Panc1 (cell line): Measurements from ENCODE around the gene LASP1. TPM values are rescaled to one million over a fixed set of nuclear protein-coding genes. Genes with fewer than 3 reads are reported as not detected.
"Not testable (repeated sequence)": the region's sequence is repeated elsewhere in the genome, so short reads cannot be mapped to it uniquely, and the experiment has no call there.

ENCODE experiments used
- ATAC-seq: fragments of 200-7000 bp; cut with Tn5 transposase; 2 replicates; pipeline ENCODE4 v1.9.1; 2020; ENCODE audit warnings: mild to moderate bottlenecking, moderate library complexity
- BruUV-seq: library from RNA; stranded (reverse); fragments of 400-500 nt; replicated peaks from 2 replicates; lab custom pipeline; 2021; lab: Mats Ljungman, UMichigan
- CTCF ChIA-PET: fragments of 300-600 bp; sonication (Branson Sonifier 250); formaldehyde crosslinking; loops from one replicate; lab custom pipeline; 2022; ENCODE audit warnings: antibody characterized with exemption; lab: Charles Lee
- POLR2A ChIA-PET: fragments of 300-600 bp; sonication (Branson Sonifier 250); formaldehyde crosslinking; loops from one replicate; lab custom pipeline; 2022; ENCODE audit warnings: antibody characterized with exemption; lab: Charles Lee
- DNase-seq: peaks from one replicate; pipeline ENCODE4 v3.0.0-alpha.2; 2010; ENCODE audit warnings: low read depth, low spot score
- H3K27ac ChIP-seq: 2 replicates; pipeline ENCODE4 v1.5.1; 2011; ENCODE audit warnings: mild to moderate bottlenecking, low read length, inconsistent platforms
- H3K27me3 ChIP-seq: fragments of 200-500 bp; sonication (Bioruptor generic); 2 replicates; pipeline ENCODE4 v1.6.0; 2014; ENCODE audit warnings: low read length, inconsistent platforms; ENCODE audit not compliant: control insufficient read depth, insufficient read depth
- H3K36me3 ChIP-seq: fragments of 200-500 bp; sonication (Bioruptor generic); 2 replicates; pipeline ENCODE4 v1.5.1; 2014; ENCODE audit warnings: inconsistent platforms, mild to moderate bottlenecking, low read length, moderate library complexity; ENCODE audit not compliant: control insufficient read depth, insufficient read depth
- H3K4me1 ChIP-seq: 2 replicates; pipeline ENCODE4 v1.5.1; 2011; ENCODE audit warnings: inconsistent platforms, mild to moderate bottlenecking, low read length, moderate library complexity; ENCODE audit not compliant: control insufficient read depth, insufficient read depth
- H3K4me3 ChIP-seq, 2 experiments: 2 replicates each; pipeline ENCODE4 v1.5.1; 2011 to 2012; ENCODE audit warnings: low read depth in 2 of 2, low read length in 2 of 2, mild to moderate bottlenecking in 2 of 2, inconsistent platforms in 1 of 2, moderate library complexity in 1 of 2
- H3K9me3 ChIP-seq: fragments of 200-500 bp; sonication (Bioruptor generic); 2 replicates; pipeline ENCODE4 v1.5.1; 2014; ENCODE audit warnings: low read depth, mild to moderate bottlenecking, inconsistent platforms, low read length, moderate library complexity; ENCODE audit not compliant: control insufficient read depth, insufficient read depth
- POLR2AphosphoS5 ChIP-seq: IDR thresholded peaks from 2 replicates; pipeline ENCODE4 v1.6.1; 2012; ENCODE audit warnings: mild to moderate bottlenecking, low read depth, low read length, moderate library complexity
- SIN3A ChIP-seq: IDR thresholded peaks from 2 replicates; pipeline ENCODE4 v1.6.1; 2012; ENCODE audit warnings: low read depth, mild to moderate bottlenecking, low read length, moderate library complexity, borderline replicate concordance; ENCODE audit not compliant: insufficient read depth
- TCF7L2 ChIP-seq: IDR thresholded peaks from 2 replicates; pipeline ENCODE4 v1.6.1; 2011; ENCODE audit warnings: mild to moderate bottlenecking, low read depth, low read length, inconsistent platforms
- in situ Hi-C: cut with HindIII; loops from 2 replicates; pipeline ENCODE4 v1.10.0; 2016; ENCODE audit warnings: low sequenced_read_pairs, low pct_unique_long_range_greater_than_20kb
- intact Hi-C: fragments of 100-400 bp; cut with micrococcal nuclease; formaldehyde crosslinking; loops from one replicate; pipeline ENCODE4 v1.10.0; 2022; ENCODE audit not compliant: unreplicated experiment
- total RNA-seq: library from RNA; stranded (reverse); gene quantifications from one replicate; pipeline ENCODE4 v1.2.1, GENCODE V29; 2021; ENCODE audit not compliant: unreplicated experiment
- TF ChIP-seq, protein P1 (sequence below): fragments of 450-650 bp; IDR thresholded peaks from 2 replicates; pipeline ENCODE4 v1.5.1; 2017; ENCODE audit warnings: mild to moderate bottlenecking
- TF ChIP-seq, protein P2 (sequence below), 2 experiments: IDR thresholded peaks; 2 replicates each; pipeline ENCODE4 v1.6.1; 2011 to 2012; ENCODE audit warnings: low read depth in 2 of 2, control low read depth in 1 of 2, low read length in 1 of 2, mild to moderate bottlenecking in 1 of 2, moderate library complexity in 1 of 2; ENCODE audit not compliant: insufficient read depth in 1 of 2

LASP1 gene
- total RNA-seq, 1 experiment from 2014 or later: 112 TPM

DNA sequence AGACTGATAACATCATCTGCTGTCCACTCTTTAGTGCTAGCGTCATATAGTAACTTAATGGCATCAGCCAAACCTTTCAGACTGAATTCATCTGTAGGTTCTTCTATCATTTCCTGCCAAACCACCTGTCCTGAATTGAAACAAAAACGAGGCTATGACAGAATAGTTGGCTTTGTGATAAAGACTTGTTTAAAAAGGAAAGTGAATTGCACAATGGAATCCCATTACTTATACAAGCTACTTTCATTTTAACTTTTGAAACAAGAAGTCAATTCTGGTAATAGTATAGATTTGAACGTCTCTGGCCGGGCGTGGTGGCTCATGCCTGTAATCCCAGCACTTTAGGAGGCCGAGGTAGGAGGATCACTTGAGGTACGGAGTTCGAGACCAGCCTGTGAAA, 73.7 kb downstream of the LASP1 start:
- ATAC-seq (no peak), DNase-seq (no peak)
- H3K27me3 ChIP-seq: no peaks in the 10 kb centered on the region
- POLR2A ChIA-PET: no interaction called here
- no peak overlapping the region for H3K4me3 ChIP-seq
- in situ Hi-C loops: no loop called here
- TF ChIP-seq TCF7L2: no peak
- no peak for TF ChIP-seq POLR2AphosphoS5
- TF ChIP-seq, protein P1, sequence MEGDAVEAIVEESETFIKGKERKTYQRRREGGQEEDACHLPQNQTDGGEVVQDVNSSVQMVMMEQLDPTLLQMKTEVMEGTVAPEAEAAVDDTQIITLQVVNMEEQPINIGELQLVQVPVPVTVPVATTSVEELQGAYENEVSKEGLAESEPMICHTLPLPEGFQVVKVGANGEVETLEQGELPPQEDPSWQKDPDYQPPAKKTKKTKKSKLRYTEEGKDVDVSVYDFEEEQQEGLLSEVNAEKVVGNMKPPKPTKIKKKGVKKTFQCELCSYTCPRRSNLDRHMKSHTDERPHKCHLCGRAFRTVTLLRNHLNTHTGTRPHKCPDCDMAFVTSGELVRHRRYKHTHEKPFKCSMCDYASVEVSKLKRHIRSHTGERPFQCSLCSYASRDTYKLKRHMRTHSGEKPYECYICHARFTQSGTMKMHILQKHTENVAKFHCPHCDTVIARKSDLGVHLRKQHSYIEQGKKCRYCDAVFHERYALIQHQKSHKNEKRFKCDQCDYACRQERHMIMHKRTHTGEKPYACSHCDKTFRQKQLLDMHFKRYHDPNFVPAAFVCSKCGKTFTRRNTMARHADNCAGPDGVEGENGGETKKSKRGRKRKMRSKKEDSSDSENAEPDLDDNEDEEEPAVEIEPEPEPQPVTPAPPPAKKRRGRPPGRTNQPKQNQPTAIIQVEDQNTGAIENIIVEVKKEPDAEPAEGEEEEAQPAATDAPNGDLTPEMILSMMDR: no peak
- TF ChIP-seq, protein P2, sequence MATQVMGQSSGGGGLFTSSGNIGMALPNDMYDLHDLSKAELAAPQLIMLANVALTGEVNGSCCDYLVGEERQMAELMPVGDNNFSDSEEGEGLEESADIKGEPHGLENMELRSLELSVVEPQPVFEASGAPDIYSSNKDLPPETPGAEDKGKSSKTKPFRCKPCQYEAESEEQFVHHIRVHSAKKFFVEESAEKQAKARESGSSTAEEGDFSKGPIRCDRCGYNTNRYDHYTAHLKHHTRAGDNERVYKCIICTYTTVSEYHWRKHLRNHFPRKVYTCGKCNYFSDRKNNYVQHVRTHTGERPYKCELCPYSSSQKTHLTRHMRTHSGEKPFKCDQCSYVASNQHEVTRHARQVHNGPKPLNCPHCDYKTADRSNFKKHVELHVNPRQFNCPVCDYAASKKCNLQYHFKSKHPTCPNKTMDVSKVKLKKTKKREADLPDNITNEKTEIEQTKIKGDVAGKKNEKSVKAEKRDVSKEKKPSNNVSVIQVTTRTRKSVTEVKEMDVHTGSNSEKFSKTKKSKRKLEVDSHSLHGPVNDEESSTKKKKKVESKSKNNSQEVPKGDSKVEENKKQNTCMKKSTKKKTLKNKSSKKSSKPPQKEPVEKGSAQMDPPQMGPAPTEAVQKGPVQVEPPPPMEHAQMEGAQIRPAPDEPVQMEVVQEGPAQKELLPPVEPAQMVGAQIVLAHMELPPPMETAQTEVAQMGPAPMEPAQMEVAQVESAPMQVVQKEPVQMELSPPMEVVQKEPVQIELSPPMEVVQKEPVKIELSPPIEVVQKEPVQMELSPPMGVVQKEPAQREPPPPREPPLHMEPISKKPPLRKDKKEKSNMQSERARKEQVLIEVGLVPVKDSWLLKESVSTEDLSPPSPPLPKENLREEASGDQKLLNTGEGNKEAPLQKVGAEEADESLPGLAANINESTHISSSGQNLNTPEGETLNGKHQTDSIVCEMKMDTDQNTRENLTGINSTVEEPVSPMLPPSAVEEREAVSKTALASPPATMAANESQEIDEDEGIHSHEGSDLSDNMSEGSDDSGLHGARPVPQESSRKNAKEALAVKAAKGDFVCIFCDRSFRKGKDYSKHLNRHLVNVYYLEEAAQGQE (IDR thresholded peaks at IDR 0.05; ENCODE audit: insufficient read depth in 1 of 2, low read depth in 2 of 2, low read length in 1 of 2): no peak
- no peak for TF ChIP-seq SIN3A
- intact Hi-C loops: no loop called here
- CTCF ChIA-PET: interaction anchor here (0.6 kb wide), 1 partner anchor 137 kb away, joined by 3 read pairs; no protein-coding TSS in a partner anchor
- H3K36me3 ChIP-seq: no peaks in the 10 kb centered on the region
- H3K27ac ChIP-seq: no peak overlapping the region
- no TSS peak for BruUV-seq
- no peaks in the 10 kb centered on the region for H3K4me1 ChIP-seq
- H3K9me3 ChIP-seq: no peaks in the 10 kb centered on the region

DNA sequence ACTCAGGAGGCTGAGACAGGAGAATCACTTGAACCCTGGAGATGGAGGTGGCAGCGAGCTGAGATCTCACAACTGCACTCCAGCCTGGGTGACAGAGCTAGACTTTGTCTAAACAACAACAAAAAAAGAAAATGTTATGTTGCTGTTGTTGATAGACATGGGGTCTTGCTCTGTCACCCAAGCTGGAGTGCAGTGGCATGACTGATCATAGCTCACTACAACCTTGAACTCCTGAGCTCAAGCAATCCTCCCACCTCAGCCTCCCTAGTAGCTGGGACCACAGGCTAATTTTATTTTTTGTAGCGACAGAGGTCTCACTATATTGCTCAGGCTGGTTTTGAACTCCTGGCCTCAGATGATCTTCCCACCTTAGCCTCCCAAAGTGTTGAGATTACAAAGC, 77.3 kb downstream of the LASP1 start:
- H3K27ac ChIP-seq: no peak overlapping the region
- no peaks in the 10 kb centered on the region for H3K9me3 ChIP-seq
- POLR2A ChIA-PET: no interaction called here
- ATAC-seq (no peak), DNase-seq (no peak)
- no peaks in the 10 kb centered on the region for H3K36me3 ChIP-seq
- H3K4me1 ChIP-seq: no peaks in the 10 kb centered on the region
- TF ChIP-seq POLR2AphosphoS5 (no peak), TCF7L2 (no peak), SIN3A (no peak)
- TF ChIP-seq, protein P2 (IDR thresholded peaks at IDR 0.05; ENCODE audit: insufficient read depth in 1 of 2, low read depth in 2 of 2, low read length in 1 of 2): no peak
- TF ChIP-seq, protein P1: no peak
- H3K4me3 ChIP-seq: no peak overlapping the region
- CTCF ChIA-PET: no interaction called here
- no TSS peak for BruUV-seq
- no peaks in the 10 kb centered on the region for H3K27me3 ChIP-seq
- in situ Hi-C loops: no loop called here
- intact Hi-C loops: no loop called here

DNA sequence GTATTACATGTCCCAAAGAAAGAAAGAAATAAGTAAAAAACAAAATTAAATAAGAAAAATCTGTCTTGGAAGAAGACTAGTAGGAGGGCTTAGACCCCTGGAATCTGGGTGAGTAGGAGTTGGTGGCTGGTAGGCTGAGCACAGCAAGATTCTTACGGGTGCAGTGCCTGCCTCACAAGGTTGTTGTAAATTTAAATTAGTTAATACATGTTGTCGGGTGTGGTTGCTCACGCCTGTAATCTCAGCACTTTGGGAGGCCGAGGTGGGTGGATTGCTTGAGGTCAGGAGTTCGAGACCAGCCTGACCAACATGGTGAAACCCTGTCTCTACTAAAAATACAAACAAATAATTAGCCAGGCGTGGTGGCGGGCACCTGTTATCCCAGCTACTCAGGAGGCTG, 83.9 kb downstream of the LASP1 start:
- H3K9me3 ChIP-seq, intact Hi-C loops, DNase-seq, CTCF ChIA-PET, H3K36me3 ChIP-seq, H3K4me3 ChIP-seq, BruUV-seq, ATAC-seq, in situ Hi-C loops, H3K27me3 ChIP-seq, H3K27ac ChIP-seq, POLR2A ChIA-PET, H3K4me1 ChIP-seq: not testable (repeated sequence)
